SKM-1 treated with dmso at 0.1 percent for 144 hours (cell line): ENCODE data around the gene LIPA.
"Not testable (repeated sequence)": the region's sequence is repeated elsewhere in the genome, so short reads cannot be mapped to it uniquely, and the experiment has no call there.

ENCODE experiments used
- DNase-seq: peaks from one replicate; lab custom pipeline; 2025; ENCODE audit not compliant: unreplicated experiment; lab: John Stamatoyannopoulos, UW

The LIPA gene

DNA sequence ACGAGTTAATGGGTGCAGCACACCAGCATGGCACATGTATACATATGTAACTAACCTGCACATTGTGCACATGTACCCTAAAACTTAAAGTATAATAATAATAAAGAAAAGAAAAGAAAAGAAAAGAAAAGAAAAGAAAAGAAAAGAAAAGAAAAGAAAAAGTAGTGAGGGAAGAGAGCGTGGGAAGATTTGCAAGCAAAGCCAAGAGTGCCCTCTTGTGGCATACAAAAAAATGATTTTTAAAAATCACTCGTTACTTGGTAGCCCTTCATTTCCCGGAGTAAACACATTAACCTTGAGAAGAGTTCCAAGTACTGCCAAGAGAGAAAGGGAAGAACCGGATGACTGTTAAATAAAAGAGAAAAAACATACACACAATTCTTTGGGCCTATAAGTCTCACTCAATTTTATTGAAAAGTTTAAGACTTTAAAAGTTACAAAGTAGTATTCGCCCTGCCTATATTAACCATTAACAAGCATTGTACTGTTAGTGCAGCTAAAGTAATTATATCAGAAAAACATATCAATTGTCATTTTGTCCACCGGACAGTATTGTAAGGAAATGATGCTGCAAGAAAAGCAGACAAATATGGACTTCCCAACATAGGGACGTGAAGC, 38.3 kb downstream of the LIPA start:
- DNase-seq = peak; percentile 22

DNA sequence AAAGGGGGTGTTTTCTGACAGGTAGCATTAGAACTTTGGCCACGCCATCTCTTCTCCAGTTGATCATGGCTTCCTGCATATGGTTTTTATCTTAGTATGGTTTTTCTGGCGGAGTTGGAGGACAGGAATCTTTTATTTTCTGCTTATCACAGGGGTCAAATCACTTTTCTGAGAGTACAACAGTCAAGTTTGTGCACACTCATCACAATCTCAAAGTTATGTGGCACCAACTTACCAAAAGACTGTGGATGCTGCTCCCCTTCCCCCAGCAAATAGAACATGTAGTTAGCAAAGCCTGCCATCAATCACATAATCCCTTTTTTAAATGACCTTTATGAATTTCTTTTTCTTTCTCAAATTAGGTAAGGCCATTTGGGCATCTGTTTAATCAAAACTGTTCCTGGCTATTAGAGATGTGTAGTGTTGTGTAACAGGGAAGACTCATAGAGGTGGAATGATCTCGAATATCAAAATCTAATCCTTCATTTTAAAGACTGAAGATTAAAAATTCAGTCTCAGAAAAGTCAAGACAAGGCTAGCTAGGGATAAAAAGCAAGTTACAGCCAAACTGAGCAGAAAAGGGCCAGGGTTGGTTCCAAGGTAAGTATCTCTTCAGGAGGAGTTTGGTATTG, 40.7 kb downstream of the LIPA start:
- DNase-seq = no peak

DNA sequence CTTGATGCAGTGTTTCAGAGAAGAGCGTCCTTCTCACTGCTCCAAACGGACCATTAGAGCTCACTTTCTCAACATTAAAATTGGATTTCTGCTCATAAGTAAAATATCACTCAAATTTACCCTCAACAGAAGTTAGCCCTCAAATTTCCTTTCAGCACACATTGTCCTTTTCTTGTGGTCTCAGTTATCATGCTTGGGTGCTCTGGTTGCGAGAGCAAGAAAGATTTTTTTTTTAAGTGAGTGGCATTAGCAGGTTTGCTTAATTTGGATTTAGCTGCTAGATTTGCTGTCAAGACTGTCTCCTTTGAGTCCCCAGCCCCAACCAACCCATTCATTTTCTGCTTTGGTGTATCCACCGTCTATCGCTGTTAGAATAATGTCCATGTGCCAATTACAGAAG, 41.9 kb downstream of the LIPA start:
- no peak for DNase-seq

DNA sequence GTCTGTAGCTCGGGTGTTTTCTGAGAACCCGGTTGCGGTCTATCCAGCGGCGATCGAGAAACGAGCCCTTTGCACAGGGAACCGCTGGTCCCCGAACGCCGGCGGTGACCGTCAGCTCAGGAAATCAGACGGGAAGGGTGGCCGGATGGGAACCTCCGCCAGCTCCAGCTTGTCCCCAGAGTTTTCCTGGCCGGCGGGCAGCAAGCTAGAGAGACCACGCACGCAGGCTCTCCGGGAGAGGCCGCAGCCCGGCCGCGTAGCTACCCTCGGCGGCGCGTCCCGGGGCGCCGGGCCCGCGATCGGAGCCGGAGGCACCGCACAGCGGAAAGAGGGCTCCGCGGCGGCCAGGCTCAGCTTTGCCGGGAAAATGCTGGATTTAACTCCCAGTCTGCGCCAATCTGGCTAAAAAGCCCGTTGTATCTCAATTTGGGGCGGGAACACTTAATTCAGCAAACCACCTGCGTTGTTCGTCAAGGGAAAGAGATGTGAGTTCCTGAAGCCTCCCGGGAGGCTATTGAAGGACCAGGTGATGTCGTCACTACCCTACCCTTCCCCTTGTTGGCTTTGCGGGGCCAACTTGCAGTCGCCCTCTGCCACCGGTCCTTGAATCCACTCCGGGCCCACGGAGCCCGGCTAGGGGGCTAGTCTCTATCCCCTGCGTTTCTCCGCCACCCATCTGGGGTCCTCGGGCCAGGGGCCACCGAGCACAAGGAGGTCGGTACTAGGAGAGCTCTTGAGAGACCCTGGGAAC, 43.6 kb downstream of the LIPA start:
- DNase-seq = no peak

DNA sequence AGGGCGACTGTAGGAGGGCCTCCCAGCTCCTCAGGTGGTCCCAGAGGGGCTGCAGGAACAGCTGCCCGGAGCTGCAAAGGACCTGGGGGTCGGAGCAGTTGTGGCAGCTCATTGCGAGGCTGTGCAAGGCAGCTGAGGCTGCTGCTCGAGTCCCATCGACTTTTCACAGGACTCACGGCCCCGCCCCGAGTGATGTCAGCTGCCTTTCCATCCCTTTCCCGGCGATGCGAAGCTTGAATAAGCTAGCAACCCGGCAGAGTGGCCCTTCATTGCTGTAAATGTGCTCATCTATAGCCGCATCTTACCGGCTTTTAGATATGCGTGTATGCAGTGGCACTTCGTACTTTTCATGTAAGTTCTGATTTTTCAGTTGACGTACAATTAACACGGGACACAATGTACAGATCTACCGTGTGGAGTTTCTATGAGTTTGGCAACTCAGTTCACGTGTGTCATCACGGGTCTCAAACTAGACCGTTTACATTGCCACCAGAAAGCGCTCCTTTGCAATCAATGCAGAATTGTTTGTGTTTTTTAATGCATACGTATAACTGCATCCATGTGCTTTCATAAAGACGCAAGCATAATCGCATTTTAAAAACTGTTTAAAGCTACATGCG, 44.3 kb downstream of the LIPA start, which contains the start of gene CH25H:
TSS of gene CH25H (minus strand) at position 137 of the 620 bp plus-strand sequence. CDS start at position 112, 25 bp downstream.
- no peak for DNase-seq

DNA sequence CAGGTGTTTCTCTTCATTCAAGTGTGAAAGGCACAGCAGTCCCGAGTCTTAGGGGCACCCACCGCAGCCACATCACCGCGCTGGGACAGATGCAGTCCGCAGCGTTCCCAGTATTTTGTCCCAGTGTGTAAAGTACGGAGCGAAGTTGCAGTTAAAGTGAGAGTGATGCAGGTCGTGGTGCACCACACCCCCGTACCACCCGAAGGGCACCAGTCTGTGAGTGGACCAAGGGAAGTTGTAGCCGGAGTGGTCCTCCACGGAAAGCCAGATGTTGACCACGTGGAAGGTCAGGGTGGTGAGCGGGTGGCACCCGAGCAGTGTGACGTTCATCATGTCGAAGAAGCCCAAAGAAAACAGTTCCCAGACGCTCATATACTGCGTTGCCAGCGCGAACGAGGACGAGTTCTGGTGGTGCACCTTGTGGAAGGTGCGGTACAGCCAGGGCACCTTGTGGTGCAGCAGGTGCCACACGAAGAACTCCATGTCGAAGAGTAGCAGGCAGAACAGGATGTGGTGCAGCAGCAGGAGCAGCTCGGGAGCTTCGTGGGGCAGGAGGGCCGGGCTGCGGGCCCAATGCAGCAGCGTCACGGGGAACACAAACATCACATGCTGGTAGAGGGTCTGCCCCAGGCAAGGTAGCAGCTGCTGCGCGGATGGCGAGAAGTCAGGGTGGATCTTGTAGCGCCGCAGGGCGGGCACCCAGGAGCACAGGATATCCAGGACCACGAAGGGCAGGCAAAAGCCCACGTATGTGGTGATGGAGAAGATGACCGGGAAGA, 45.0 kb downstream of the LIPA start:
- DNase-seq = no peak

DNA sequence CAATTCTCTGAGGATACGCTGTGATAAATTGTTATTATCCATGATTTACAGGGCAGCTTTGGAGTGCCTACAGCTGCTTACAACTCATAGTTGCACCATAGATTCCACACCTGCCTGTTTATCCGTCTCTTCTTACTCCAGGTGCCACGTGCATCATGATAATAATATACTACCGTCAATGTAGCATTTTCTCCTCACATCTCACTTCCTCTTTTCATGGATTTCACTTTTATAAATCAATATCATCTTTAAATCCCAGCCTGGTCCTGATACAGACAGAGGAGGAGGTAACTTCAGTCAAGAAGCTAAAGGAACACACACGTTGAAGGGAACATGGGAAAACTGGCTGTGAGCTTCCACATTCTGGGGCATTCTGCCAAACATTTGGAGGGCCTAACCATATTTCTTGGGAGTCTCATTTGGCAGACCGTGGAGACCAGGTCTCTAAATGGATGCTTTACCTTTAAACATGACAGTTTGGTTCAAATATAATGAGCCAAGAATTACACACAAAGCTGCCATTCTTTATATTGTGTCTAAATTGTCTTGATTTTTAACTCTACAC, 46.9 kb downstream of the LIPA start:
- DNase-seq = no peak

DNA sequence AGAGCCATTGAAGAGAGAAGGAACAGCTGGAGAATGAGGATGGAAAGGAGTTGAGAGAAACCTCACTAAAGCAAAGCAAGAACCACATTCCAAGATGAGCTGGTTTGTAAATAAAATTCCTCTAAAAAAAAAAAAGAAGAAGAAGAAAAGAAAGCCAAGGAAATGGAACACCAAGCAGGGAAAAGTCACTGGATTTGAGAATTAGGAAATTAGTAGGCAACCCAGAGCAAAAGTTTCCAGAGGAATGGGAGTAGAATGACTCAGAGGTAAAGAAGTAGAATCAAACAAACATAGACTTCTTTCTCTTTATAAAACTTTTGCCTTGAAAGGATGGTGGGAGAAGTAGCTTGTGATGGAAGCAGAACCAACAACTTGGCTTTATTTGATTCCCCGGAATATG, 48.3 kb downstream of the LIPA start:
- no peak for DNase-seq

DNA sequence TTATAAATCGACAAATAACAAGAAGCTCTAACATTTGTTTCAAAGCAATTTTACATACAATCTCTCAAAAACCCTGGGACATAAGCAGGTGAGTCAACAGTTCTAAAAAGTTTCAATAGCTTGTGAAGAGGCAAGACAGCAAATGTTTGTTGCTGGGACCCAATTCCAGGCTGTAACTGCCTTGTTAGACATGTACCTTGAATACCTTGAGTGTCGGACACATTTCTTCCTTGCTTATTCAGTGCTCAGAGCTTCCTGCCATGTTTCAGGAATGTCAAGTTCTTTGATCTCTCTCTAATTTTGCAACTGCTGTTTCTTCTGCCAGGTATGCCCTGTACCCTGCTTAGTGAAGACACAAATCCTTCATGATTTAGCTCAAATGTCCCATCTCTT, 49.5 kb downstream of the LIPA start:
- DNase-seq = no peak

DNA sequence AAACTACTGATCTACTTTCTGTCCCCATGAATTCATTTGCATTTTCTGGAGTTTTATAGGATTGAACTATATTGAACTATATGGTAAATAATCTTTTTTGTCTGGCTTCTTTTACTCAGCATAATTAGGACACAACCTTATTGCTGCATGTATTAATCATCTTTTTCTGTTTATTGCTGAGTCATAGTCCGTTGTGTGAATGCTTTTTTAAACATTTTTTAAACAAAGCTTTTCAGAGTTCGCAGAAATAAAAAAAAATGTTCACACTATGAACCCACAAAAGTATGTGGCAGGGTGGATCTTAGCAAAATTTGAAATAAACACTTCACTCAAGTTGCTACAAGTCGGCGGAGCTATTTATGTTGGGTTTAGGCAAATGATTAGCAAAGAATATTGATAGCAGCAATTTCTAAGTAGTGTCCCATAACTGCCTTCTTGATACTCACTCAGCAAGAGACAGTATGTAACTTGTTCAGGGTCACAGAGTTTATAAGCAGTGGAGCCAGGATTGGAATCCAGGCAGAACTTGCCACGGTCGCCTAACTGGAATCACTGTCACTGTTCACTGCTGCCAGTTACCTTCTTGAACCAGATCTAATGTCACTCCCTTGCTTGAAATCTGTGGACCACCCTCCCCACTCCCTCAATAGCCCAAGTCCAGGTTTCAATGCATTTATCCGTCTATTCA, 50.1 kb downstream of the LIPA start:
- no peak for DNase-seq

DNA sequence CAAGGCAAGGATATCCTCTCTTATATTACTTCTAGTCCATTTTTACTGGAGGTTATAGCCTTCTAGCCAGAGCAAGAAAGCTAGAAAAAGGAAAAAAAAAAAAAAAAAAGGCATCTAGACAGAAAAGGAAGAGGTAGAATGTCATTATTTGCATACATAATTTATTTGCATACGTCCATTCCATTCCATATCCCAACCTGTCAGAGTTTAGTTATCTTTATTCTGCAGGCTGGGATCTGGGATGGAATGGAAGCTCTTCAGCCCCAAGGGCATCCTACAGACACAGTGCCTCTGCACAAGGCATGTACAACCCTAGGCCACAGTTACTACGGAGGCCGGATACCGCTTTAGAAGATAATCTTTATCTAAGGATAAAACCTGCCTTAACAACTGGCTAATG, 54.1 kb downstream of the LIPA start:
- DNase-seq = no peak

DNA sequence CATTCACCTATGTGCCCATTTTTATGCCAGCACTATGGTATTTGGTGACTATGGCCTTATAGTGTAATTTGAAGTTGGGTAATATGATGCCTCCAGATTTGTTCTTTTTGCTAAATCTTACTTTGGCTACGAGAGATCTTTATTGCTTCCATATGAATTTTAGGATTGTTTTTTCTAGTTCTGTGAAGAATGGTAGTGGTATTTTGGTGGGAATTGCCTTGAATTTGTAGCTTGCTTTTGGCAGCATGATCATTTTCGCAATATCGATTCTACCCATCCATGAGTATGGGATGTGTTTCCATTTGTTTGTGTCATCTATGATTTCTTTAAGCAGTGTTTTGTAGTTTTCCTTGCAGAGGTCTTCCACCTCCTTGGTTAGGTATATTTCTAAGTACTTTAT, 60.3 kb downstream of the LIPA start:
- DNase-seq = not testable (repeated sequence)

DNA sequence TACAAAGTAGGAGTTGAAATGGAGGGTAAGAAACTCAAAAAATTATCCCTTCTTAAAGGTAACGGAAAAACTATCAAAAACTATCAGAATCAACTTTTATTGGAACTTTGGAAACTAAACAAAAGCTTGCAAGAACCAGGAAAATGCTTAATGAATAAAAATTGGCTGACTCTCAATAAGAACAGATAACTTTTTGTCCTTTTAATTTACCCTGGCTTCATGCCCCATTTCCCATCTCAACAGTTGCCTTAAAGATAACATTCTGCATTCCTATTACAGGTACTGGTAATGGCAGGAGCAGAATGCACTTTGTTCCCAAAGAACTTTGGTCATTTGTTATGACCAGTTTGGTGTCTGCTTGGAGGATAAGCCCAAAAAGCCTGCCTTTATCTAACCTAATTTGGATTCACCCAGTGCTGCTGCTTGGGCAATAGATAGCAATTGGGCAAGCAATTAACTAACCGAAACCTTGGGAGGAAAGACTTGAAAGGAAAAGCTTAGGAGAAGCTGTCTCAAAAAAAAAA, 62.3 kb downstream of the LIPA start:
- no peak for DNase-seq

DNA sequence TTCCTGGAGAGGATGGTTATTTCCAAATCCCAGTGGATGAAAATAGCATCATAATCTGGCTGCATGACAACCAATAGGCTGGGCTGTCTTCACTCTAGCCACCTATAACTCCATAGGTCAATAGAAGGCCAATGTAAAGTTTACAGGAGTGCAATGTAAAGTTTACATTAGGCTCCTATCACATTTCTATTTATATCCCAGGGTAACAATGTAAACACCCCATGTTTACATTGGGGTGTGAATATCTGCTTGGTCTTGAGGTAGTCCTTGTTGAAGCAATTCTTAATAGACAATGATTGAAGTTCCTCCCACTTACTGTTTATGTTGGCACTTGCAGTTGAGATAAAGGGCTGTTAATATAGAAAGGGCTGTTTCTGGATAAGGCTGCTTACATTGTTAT, 65.9 kb downstream of the LIPA start:
- no peak for DNase-seq

DNA sequence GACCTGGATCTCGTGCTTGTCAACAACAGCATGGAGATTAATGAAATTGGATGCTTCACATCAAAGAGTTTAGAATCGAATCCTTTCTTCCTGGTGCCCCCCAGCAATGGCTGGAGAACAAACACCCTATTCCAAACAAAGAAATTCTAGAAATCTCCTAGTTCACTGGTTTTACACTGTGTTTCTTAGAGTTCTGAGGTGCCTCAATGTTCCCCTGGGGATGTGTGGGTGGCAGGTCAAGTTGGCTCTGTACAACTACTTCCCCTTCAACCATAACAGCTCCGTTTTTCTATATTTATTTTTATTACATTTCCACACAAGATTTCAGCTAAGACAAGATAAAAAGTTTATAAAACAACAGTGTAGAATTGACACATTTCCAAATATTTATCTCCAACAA, 66.9 kb downstream of the LIPA start:
- no peak for DNase-seq

DNA sequence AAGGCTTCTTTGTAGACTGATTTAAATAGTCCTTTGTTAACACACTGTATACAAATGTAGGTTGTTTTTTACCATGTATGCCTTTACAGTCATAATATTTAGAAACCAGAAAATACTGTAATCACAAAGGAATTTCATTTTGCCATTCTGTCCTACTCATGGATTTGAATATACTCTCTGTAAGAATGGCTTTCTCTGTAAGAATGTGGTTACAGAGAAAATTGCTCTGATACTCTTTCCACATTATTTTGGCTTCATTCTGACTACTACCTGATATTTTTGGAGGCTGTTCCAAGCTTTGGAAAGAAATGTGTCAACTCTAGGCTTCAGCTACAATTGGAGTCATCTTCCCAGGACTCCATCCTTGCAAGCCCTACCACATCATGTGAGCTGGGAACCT, 68.0 kb downstream of the LIPA start:
- DNase-seq = no peak

DNA sequence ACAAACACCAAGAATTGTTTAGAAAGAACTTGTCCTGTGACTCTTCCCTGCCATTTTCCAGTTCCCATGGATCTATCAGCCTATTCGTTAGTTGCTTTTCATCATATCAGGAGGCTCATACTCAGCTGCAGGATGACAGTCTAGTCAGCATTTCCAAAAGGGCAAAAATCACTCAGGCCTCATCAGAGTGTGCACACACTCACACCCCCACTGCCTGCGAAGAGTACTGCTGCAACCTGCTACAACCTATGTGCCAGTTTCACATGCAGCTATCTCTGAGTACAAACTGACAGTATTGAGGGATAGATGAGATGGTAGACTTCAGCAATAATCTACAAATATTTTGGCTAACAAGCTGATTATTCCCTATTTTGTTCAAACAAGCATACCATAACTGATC, 68.7 kb downstream of the LIPA start:
- no peak for DNase-seq

DNA sequence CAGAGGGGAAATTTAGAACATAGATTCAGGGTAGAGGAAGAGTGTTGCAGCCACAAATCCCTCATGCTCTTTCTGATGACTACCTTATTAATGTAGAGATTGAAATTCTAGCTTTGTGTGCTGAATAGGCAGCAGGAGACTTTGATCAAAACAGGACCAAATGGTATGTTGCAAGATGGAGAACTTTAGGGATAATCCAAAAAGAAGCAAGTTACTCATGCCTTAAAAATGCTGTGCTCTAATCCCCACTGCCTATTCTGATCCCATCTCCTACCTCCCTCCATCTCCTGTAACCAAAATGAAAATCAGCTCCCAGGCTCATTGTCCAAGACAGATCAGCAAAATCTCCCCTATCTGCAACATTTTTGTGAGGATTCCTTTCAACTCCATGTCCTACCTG, 75.8 kb downstream of the LIPA start:
- no peak for DNase-seq

DNA sequence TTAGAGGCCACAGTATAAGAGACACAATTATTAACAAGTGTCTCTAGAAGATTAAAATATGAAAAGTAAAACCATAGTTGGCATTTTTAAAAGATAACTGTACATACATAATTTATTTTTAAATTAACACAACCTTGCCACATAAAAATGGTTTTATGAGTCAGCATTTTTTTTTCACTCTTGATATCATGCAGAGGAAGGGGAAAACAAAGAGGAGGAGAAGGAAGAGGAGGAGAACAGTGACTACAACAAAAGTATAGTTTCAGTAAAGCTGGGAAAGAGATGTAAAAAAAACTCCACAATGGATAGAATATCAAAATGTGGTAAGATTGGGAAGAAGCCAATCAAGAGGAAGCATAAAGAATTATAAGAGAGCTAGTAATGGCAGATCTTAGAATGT, 78.5 kb downstream of the LIPA start:
- no peak for DNase-seq

DNA sequence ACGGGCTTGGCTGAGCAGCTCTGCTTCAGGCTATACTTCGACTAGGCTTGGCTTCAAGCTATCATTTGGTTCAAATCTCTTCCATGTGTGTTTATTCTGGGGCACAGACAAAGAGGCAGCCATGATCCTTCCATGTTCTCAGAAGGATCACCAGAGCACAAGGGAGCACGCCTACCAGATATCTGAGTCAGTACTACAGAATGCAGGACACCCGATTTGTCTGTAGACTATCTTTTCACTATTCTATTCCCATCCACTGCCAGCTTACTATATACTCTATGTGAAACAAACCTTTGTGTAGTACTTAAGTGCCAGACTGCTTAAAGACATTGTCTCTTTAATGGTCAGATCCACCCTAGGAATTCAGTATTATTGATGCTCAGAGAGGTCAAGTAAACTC, 79.6 kb downstream of the LIPA start:
- DNase-seq = no peak
